IPS DF 6.9 (cell line): ENCODE results near the gene ETFA.
"Not testable (repeated sequence)": the region's sequence is repeated elsewhere in the genome, so short reads cannot be mapped to it uniquely, and the experiment has no call there.

Source experiments
- DNase-seq: peaks from one replicate; pipeline ENCODE4 v3.0.0-alpha.2; 2013; ENCODE audit warnings: low read depth, low spot score
- H3K27ac ChIP-seq: one replicate; pipeline ENCODE4 v1.5.1; 2013; ENCODE audit warnings: low read length, control low read depth
- H3K27me3 ChIP-seq: 2 replicates; pipeline ENCODE4 v1.6.1; 2013; ENCODE audit warnings: mild to moderate bottlenecking, low read length; ENCODE audit not compliant: control insufficient read depth, insufficient read depth
- H3K36me3 ChIP-seq: 2 replicates; pipeline ENCODE4 v1.6.1; 2013; ENCODE audit warnings: low read length; ENCODE audit not compliant: control insufficient read depth, insufficient read depth
- H3K4me1 ChIP-seq: 2 replicates; pipeline ENCODE4 v1.6.1; 2013; ENCODE audit warnings: low read length; ENCODE audit not compliant: control insufficient read depth, insufficient read depth
- H3K4me3 ChIP-seq: 2 replicates; pipeline ENCODE4 v1.5.1; 2013; ENCODE audit warnings: mild to moderate bottlenecking, low read length
- H3K9me3 ChIP-seq: 2 replicates; pipeline ENCODE4 v1.6.1; 2013; ENCODE audit warnings: low read length, inconsistent platforms; ENCODE audit not compliant: control insufficient read depth, insufficient read depth
- WGBS: extraction: QIAGEN DNeasy Blood & Tissue Kit; methylation state at CpG from one replicate; pipeline ENCODE4 v1.1.7; 2013; ENCODE audit warnings: mixed read lengths, missing lambda C conversion rate; ENCODE audit not compliant: insufficient read length, insufficient coverage; 5-methylcytosine and 5-hydroxymethylcytosine counted together

The ETFA gene

DNA sequence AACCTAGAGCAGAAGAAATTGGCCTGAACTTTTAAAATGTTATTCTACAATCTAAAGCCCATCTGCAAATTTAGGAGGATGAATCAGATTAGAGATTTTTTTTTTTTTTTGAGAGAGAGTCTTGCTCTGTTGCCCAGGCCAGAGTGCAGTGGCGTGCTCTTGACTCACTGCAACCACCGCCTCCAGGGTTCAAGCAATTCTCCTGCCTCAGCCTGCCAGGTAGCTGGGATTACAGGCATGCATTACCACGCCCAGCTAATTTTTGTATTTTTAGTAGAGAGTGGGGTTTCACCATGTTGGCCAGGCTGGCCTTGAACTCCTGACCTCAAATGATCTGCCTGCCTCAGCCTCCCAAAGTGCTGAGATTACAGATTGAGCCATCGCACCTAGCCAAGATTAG is 13.3 kb downstream of the ETFA start:
- H3K27ac ChIP-seq, H3K4me3 ChIP-seq, H3K27me3 ChIP-seq, H3K9me3 ChIP-seq, H3K4me1 ChIP-seq, H3K36me3 ChIP-seq, DNase-seq: not testable (repeated sequence)
- no CpG with 5 or more reads among the region's 4 CpGs for WGBS

DNA sequence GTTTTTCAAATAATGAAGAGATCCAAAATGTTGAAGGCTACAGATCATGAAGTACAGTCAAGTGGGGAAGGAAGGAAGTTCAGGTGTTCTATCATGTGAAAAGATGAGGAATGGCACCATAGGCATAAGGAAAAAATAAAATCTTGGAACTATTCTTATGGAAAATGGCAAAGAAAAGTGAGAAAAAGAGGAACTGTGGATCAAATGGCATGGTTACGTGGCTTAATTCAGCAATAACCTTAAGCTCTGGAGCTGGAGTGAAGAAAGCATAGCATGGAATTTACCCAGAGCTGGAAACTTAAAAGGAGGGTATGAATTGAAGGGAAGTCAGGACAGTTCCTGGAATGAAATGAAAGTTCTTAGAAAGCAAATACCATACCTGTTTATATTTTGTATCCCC is 14.4 kb downstream of the ETFA start:
- Histone ChIP-seq H3K4me1 (no peaks in the 10 kb centered on the region), H3K27me3 (no peaks in the 10 kb centered on the region), H3K9me3 (no peaks in the 10 kb centered on the region), H3K36me3 (no peaks in the 10 kb centered on the region), H3K4me3 (no peak overlapping the region), H3K27ac (no peak overlapping the region)
- DNase-seq: no peak
- no CpG with 5 or more reads among the region's 1 CpG for WGBS

GRCh38 chr15:76294463-76294862 is 16.8 kb downstream of the ETFA start:
- not testable (repeated sequence) for H3K9me3 ChIP-seq, H3K4me3 ChIP-seq, H3K4me1 ChIP-seq, H3K36me3 ChIP-seq, DNase-seq, H3K27ac ChIP-seq, H3K27me3 ChIP-seq
- WGBS: no CpG with 5 or more reads among the region's 1 CpG

DNA sequence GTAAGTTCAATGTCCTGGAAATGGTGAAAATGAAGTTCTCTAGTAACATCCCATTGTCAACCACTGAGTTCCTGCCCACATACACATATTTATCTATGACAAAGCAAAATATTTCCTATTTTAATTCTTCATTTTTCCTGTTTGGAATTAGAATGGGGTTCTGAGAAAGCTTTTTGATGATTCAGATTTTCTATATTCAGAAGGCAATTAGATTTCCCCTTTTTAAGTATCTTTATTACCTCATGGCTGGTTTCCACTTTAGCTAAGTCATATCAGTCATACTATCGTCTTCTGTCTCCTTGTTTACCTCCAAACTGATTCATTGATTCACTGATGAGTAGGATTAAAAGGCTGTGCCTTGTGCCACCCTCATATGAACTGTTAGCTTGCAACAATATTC is 17.9 kb downstream of the ETFA start:
- H3K36me3 ChIP-seq: no peaks in the 10 kb centered on the region
- no peak for DNase-seq
- no peak overlapping the region for H3K27ac ChIP-seq
- no peaks in the 10 kb centered on the region for H3K4me1 ChIP-seq
- no peaks in the 10 kb centered on the region for H3K27me3 ChIP-seq
- H3K4me3 ChIP-seq: no peak overlapping the region
- H3K9me3 ChIP-seq: no peaks in the 10 kb centered on the region
- no CpG with 5 or more reads among the region's 1 CpG for WGBS

GRCh38 chr15:76289582-76289981 is 21.7 kb downstream of the ETFA start:
- Histone ChIP-seq H3K4me1 (no peaks in the 10 kb centered on the region), H3K27ac (no peak overlapping the region), H3K4me3 (no peak overlapping the region), H3K36me3 (no peaks in the 10 kb centered on the region), H3K9me3 (no peaks in the 10 kb centered on the region), H3K27me3 (no peaks in the 10 kb centered on the region)
- no peak for DNase-seq
- WGBS: no CpG with 5 or more reads among the region's 3 CpGs

DNA sequence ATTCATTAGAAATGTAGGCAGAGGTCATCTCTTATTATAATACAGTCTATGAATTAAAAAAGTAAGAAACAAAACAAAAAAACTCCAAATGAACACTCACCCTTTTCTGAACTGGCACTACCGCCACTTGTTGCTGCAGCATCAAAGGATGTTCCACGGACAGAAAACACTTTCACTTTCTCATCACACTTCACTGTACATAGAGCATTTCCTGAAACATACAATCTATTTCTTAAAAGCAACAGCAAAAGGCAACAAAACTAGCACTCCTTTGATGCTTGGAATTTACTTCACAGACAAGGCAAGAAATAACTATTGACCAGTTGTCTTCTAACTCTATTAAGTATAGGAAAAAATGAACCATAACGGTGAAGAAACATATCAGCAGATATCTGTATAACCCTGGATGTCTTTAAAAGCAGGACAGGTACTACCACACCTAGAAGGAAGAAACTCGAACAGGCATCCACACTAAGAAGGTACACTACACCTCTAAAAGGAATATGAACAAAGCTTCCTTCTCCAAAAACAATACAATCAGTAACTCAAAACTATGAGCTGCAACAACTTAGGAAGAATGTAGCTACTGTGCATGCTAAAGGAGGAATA is 24.9 kb downstream of the ETFA start:
- no peak overlapping the region for H3K27ac ChIP-seq
- no CpG with 5 or more reads among the region's 4 CpGs for WGBS
- no peaks in the 10 kb centered on the region for H3K27me3 ChIP-seq
- no peaks in the 10 kb centered on the region for H3K9me3 ChIP-seq
- no peaks in the 10 kb centered on the region for H3K4me1 ChIP-seq
- DNase-seq: no peak
- no peak overlapping the region for H3K4me3 ChIP-seq
- no peaks in the 10 kb centered on the region for H3K36me3 ChIP-seq

GRCh38 chr15:76285241-76285825 is 25.9 kb downstream of the ETFA start:
- no peaks in the 10 kb centered on the region for H3K4me1 ChIP-seq
- no peaks in the 10 kb centered on the region for H3K9me3 ChIP-seq
- no peak for DNase-seq
- WGBS: no CpG with 5 or more reads among the region's 1 CpG
- H3K27me3 ChIP-seq: no peaks in the 10 kb centered on the region
- no peak overlapping the region for H3K27ac ChIP-seq
- H3K36me3 ChIP-seq: no peaks in the 10 kb centered on the region
- no peak overlapping the region for H3K4me3 ChIP-seq

DNA sequence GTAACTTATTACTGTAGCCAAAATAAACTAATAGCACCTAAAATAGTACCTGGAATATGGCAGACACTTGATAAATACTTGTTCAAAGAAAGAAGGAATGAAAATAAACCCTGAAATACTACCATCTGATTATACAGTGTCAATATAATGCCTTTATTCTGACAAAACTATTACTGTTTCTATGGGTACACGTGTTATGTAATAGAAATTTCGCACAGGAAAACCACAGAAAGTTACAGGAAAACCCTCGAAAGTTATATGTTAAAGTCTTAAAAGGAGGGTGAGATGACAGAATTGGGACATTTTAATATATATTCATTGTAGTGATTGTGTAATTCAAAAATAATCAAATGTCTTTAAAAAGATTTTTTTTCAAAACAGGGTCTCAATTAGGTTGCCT is 28.8 kb downstream of the ETFA start:
- no peaks in the 10 kb centered on the region for H3K9me3 ChIP-seq
- H3K27me3 ChIP-seq: no peaks in the 10 kb centered on the region
- DNase-seq: no peak
- H3K4me3 ChIP-seq: no peak overlapping the region
- H3K4me1 ChIP-seq: no peaks in the 10 kb centered on the region
- no peak overlapping the region for H3K27ac ChIP-seq
- H3K36me3 ChIP-seq: no peaks in the 10 kb centered on the region
- no CpG with 5 or more reads among the region's 3 CpGs for WGBS

- Histone ChIP-seq H3K4me3 (no peak overlapping the region), H3K36me3 (no peaks in the 10 kb centered on the region), H3K27ac (no peak overlapping the region), H3K27me3 (no peaks in the 10 kb centered on the region), H3K9me3 (no peaks in the 10 kb centered on the region), H3K4me1 (no peaks in the 10 kb centered on the region)
- WGBS: no CpG with 5 or more reads among the region's 1 CpG
- no peak for DNase-seq
Observed at GRCh38 chr15:76278651-76279050, 32.6 kb downstream of the ETFA start.

DNA sequence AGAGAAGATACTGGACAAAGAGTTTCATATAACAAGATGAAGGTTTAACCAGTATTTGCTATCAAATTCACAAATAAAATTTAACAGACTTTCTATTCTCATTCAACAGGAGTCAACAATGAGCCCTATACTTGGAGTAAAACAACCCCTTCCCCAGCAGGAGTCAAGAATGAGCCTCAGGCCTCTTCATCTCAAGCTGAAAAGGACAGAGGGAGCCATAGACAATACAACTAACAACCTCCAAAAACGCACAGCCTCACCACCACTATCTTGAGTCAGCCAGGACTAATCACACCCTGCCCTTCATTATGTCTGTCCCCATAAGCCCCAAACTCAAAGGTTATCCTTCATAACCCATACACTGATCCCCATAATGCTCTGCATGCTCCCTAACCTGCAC is 36.4 kb downstream of the ETFA start:
- Histone ChIP-seq H3K4me1 (no peaks in the 10 kb centered on the region), H3K27me3 (no peaks in the 10 kb centered on the region), H3K36me3 (no peaks in the 10 kb centered on the region), H3K9me3 (no peaks in the 10 kb centered on the region), H3K4me3 (no peak overlapping the region), H3K27ac (no peak overlapping the region)
- WGBS: no CpG with 5 or more reads among the region's 1 CpG
- DNase-seq: no peak

DNA sequence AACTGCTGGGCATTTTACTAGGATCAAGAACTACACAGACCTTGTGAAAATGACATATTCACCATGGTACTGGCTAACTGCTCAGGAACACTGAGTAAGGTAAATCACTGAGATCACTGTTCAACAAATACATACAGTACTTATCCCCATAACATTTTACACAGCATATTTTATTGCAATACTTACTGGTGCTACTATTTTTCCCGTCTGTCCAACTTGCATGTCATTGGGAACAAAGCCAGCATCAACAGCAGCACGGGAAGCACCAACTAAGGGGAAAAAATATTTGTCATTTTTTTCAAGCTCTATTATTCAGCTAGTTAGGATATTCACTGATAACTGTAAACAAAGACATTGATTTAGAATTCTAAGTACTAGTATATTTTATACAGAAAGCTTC is 37.0 kb downstream of the ETFA start:
- Histone ChIP-seq H3K27me3 (no peaks in the 10 kb centered on the region), H3K9me3 (no peaks in the 10 kb centered on the region), H3K4me3 (no peak overlapping the region), H3K4me1 (no peaks in the 10 kb centered on the region), H3K36me3 (no peaks in the 10 kb centered on the region), H3K27ac (no peak overlapping the region)
- no CpG with 5 or more reads among the region's 2 CpGs for WGBS
- DNase-seq: no peak
